Measurements from ENCODE around the gene LMNTD2.

The LMNTD2 gene

GRCh38 chr11:553083-553987, 7.2 kb downstream of the LMNTD2 start:
- DNase-seq, result no peak

- no peak for DNase-seq
These were observed 8.9 kb downstream of the LMNTD2 start for GRCh38 chr11:551596-551995.

- no peak for DNase-seq
These were observed 9.4 kb downstream of the LMNTD2 start for GRCh38 chr11:551131-551530.

GRCh38 chr11:550746-551085, 9.8 kb downstream of the LMNTD2 start:
- no peak for DNase-seq

GRCh38 chr11:550021-550745, 10.4 kb downstream of the LMNTD2 start:
- no peak for DNase-seq

GRCh38 chr11:548700-549603, 11.6 kb downstream of the LMNTD2 start:
- no peak for DNase-seq

- DNase-seq, result no peak
These were observed 15.4 kb downstream of the LMNTD2 start for GRCh38 chr11:545171-545570.

- DNase-seq, result no peak
These were observed 15.7 kb downstream of the LMNTD2 start for GRCh38 chr11:544817-545166.

- DNase-seq, result no peak
These were observed 19.1 kb downstream of the LMNTD2 start for GRCh38 chr11:541433-541885.

- no peak for DNase-seq
These were observed 19.7 kb downstream of the LMNTD2 start for GRCh38 chr11:540583-541432.

- no peak for DNase-seq
These were observed 20.5 kb downstream of the LMNTD2 start for GRCh38 chr11:539971-540481.

- no peak for DNase-seq
These were observed 22.0 kb downstream of the LMNTD2 start for GRCh38 chr11:538431-539051.

GRCh38 chr11:537622-538430, 22.7 kb downstream of the LMNTD2 start:
- DNase-seq, result no peak

GRCh38 chr11:536841-537621, 23.5 kb downstream of the LMNTD2 start, which contains the start of gene LRRC56:
TSS of gene LRRC56 (plus strand) at chr11:537527. CDS start at chr11:540685, 3,158 bp downstream.
- DNase-seq, result peak; percentile 96 to 98

GRCh38 chr11:535519-536454, 24.8 kb downstream of the LMNTD2 start, which contains the start of gene HRAS:
TSS of gene HRAS (minus strand) at chr11:535576.
- peak; percentile 98 to 100 for DNase-seq

- DNase-seq, result peak in 1 of 2 experiments; percentile 90
These were observed 25.4 kb downstream of the LMNTD2 start for GRCh38 chr11:535210-535518.

- DNase-seq, result no peak
These were observed 25.9 kb downstream of the LMNTD2 start for GRCh38 chr11:534396-535209.
